ENCODE measurements around the gene GPC1.
"Not testable (repeated sequence)": the region's sequence is repeated elsewhere in the genome, so short reads cannot be mapped to it uniquely, and the experiment has no call there.

The GPC1 gene

DNA sequence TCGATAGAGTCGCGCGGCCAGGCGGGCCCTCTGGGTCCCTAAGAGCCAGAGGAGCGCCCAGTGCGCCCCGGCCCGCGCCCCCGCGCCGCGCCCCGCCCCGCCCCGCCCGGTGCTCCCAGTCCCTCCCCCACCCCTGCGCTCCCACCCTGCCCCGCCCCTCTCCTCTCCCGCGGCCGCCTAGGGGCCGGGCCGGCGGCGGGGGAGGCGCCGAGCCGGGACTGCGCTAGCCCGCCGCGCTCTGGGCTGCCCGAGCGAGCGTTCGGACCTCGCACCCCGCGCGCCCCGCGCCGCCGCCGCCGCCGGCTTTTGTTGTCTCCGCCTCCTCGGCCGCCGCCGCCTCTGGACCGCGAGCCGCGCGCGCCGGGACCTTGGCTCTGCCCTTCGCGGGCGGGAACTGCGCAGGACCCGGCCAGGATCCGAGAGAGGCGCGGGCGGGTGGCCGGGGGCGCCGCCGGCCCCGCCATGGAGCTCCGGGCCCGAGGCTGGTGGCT, at the start of gene GPC1:
GPC1 (plus strand) TSS at position 207 of the 491 bp plus-strand sequence; CDS start at position 463, 256 bp downstream.
- peak; percentile 55 for DNase-seq (ENCODE audit: low read depth)

GRCh38 chr2:240386326-240386725, 49.1 kb upstream of the GPC1 start:
- no peak for DNase-seq (ENCODE audit: low read depth)

DNA sequence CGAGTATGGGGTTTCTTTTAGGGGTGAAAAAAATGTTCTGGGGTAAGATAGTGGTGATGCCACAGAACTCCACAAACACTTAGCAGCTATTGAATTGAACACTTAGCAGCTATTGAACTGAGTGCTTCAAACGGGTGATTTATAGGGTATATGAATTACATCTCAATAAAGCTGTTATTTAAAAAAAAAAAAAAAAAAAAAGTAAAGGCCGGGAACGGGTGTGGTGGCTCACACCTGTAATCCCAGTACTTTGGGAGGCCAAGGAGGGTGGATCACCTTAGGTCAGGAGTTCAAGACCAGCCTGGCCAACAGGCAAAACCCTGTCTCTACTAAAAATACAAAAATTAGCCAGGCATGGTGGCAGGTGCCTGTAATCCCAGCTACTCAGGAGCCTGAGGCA, 48.7 kb upstream of the GPC1 start:
- DNase-seq (ENCODE audit: low read depth): not testable (repeated sequence)

DNA sequence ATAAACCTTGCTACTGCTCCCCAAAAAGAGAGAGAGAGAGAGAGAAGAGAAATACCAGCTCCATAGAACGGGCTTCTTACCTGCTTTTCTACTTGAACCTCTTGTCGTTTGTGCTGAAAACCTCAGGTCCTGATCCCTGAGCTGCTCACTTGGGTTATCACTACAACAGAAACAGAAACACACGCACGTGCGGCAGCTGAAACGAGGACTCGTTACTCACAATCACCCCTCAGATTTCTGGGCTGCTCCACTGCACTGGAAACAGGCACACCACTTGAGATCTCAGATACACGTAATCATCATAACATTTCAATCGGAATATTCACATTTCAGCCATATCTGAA, 48.2 kb upstream of the GPC1 start:
- DNase-seq (ENCODE audit: low read depth): no peak

DNA sequence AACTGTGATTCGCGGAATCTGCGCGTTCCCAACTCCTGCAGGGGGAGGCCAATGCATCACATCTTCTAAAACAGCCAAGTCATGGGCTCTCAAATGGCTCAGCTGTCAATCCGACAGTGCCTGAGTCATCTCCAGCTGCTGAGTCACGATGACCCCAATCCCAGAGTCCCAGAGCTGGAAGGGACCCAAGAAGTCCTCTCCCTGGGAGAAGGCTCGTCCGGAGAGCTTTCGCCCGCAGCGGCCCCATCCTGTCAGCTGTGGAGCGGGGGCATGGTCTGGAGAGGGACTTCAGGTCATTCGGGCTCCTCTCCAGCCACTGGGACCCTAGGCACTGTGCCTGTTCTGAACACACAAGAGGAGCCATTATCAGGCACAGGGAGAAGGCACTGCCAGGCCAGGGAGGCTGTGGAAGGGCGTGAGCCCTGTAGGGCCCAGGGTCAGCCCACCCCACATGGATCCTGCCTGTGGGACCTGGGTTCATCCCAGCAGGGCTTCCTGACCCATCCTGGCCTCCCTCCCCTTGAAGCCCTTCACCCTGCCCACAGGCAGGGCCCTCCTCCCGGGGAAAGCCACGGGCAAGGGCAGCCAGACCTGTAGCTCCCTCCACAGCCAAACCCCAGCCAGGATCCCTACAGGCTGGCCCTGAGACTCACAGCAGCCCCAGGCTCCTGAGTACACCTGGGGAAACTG, 47.6 kb upstream of the GPC1 start:
- DNase-seq (ENCODE audit: low read depth): no peak

DNA sequence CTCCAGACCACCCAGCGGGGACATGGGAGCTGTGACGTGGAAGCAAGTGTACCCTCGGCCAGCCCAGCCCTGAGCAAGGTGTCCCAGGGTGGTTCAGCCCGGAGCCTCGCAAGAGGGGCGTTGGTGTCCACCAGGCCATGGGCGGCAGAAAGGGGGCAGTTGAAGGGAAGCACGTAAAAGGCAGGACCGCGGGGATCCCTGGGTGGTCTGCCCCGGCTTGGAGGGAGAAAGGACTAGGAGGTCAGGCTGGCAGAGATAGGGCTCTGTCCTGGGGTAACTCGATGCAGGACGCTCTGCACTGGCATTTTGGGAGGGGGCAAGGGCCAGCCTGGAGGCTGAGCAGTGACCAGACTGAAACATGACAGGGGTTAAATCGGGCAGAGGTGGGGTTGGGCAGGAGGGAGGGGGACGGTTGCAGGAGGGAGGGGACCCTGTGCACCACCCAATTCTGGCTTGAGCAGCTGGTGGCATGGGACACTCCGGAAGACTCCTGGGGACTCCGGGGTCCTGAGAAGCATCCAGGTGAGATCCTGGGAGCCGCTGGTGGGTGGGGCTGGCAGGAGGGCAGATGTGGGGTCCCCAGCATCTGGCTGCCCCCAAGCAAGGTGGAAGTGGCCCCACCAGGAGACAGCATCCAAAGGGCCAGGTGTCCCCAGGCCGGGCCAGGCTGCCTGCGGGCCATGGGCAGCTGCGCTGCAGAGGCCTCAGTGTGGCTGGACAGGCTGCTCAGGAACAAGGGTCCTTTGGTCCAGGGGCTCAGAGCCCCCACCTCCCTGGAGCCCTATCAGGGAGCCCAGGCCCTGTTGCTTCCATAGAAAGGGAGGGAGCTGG, 46.8 kb upstream of the GPC1 start:
- no peak for DNase-seq (ENCODE audit: low read depth)

DNA sequence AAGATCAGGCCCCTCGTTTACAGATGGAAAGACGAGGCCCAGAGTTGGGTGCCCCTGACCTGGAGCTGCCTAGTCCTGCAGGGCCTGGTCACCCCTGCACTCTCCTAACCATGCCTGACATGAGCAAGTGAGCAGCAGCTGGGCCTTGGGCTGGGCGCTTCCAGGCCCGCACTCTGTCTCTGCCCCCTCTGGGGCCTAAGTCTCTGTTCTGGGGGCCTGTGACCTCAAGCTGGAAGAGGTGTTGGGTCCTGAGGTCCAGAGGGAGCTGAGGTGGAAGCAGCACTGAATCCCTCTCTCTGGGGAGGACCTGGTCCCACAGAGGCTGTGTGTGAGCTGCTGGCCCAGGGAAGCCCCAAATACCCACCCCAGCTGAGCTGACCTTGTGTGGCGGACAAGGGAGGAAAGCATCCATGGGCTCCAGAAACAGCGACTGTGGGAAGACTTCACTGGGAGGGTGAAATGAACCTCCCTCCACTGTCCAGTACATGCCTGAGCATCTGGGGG, 46.1 kb upstream of the GPC1 start:
- no peak for DNase-seq (ENCODE audit: low read depth)

- DNase-seq (ENCODE audit: low read depth): no peak
These were observed 45.1 kb upstream of the GPC1 start for GRCh38 chr2:240390091-240391073.

DNA sequence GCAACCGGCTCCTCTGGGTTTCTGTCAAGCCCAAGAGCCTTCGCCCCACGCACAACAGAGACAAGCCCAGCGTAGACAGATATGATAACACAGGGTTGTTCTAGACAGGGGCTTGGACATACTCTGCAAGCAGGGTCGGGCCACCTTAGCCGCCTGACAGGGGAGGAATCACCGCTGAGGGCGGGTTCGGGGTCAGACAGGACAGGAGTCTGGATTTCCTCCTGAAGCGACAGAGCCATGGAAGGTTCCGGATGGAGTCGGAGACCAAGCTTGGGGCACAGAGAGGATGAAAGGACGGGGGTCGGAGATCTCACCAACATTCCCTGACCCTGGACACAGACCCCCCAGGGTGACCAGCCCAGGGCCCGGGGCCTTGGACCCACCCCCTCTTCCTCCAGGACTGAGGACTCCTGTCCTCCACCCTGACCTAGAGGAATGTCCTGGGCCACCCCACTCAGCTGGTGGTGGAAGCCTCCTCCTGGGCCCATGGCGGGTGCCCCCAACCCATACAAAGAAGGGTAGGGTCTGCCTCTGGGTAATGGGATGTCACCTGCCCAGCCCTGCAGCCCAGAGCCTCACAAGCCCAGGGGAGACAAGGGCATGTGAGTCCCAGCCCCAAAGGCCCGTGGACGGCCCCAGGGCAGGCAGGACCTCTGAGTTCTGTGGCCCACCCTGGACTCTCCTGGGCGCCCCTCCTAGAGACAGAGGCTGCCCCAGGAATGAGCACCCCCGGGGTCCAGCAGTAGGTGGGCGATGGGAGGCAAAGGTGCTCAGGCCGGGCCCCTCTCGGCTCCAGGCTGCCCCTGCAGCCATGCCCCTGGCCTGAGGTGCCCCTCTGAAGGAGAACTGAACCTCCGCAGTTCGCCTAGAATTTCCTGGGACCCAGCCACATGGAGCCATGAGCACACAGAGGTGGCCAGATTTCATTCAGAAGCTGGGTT, 44.1 kb upstream of the GPC1 start:
- DNase-seq (ENCODE audit: low read depth): no peak

- DNase-seq (ENCODE audit: low read depth): no peak
These were observed 43.1 kb upstream of the GPC1 start for GRCh38 chr2:240392084-240392947.

GRCh38 chr2:240392948-240393830, 42.3 kb upstream of the GPC1 start:
- DNase-seq (ENCODE audit: low read depth): no peak

DNA sequence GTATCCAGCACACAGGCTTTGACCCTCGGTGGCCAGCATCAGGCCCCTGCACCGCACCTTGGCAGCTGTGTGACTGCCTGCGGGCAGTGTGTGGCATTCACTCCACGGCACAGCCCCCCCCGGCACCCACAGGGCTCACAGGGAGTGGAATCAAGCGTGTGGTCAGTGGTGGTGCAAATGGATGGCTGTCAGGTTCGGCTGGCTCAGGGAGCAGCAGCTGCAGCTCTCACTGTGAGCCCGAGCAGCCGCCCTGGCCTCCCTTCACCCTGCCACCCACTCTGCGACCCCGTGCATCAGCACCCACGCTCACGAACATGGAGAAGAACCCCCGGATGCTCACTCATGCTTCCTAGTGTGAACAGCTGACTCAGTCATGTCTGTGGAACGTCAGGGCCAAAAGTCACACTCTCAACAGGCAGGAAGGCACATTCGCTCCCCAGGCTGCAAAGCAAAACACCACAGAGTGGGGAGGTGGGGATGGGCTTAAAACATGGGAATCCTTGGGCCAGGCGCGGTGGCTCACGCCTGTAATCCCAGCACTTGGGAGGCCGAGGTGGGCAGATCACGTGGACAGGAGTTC, 41.5 kb upstream of the GPC1 start:
- DNase-seq (ENCODE audit: low read depth): no peak

DNA sequence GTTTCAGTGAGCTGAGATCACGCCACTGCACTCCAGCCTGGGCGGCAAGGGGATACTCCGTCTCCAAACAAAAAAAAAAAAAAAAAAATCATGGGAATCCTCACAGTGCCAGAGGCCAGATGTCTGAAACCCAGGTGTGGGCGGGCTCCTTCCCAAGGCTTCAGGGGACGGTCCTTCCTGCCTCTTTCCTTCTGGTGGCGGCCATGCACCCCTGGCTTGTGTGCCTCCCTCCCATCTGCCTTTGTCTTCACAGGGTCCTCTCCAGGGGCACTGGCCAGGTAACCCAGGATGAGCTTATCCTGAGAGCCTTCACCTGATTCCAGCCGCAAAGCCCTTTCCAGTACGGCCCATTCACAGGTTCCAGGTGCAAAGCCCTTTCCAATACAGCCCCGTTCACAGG, 40.9 kb upstream of the GPC1 start:
- DNase-seq (ENCODE audit: low read depth): no peak

GRCh38 chr2:240395448-240395847, 40.0 kb upstream of the GPC1 start:
- no peak for DNase-seq (ENCODE audit: low read depth)

- DNase-seq (ENCODE audit: low read depth): no peak
These were observed 39.4 kb upstream of the GPC1 start for GRCh38 chr2:240395896-240396622.

- DNase-seq (ENCODE audit: low read depth): no peak
These were observed 38.6 kb upstream of the GPC1 start for GRCh38 chr2:240396623-240397541.

GRCh38 chr2:240397542-240397916, 37.9 kb upstream of the GPC1 start:
- no peak for DNase-seq (ENCODE audit: low read depth)
